HepG2 (cell line): ENCODE measurements around the gene CCDC183. TPM values are rescaled to one million over a fixed set of nuclear protein-coding genes. Genes with fewer than 3 reads are reported as not detected.

Source experiments
- AHR ChIP-seq: IDR thresholded peaks from 2 replicates; pipeline ENCODE4 v1.6.1; 2018; ENCODE audit warnings: missing genetic modification reagents, missing compliant biosample characterization
- AKAP8 ChIP-seq: sonication (generic); formaldehyde crosslinking; IDR thresholded peaks from 2 replicates; pipeline ENCODE4 v1.5.1; 2020; ENCODE audit warnings: mild to moderate bottlenecking, missing genetic modification reagents
- DNMT1 ChIP-seq: sonication (generic); formaldehyde crosslinking; IDR thresholded peaks from 2 replicates; pipeline ENCODE4 v1.5.1; 2020; ENCODE audit warnings: mild to moderate bottlenecking, missing genetic modification reagents
- E2F1 ChIP-seq: sonication (generic); formaldehyde crosslinking; IDR thresholded peaks from 2 replicates; pipeline ENCODE4 v1.5.0; 2020; ENCODE audit warnings: missing genetic modification reagents
- HMG20B ChIP-seq: conservative IDR thresholded peaks from 2 replicates; pipeline ENCODE4 v1.6.1; 2016; ENCODE audit warnings: missing genetic modification reagents, missing compliant biosample characterization
- HNF4A ChIP-seq: sonication (generic); formaldehyde crosslinking; IDR thresholded peaks from 2 replicates; pipeline ENCODE4 v1.4.0; 2020; ENCODE audit warnings: missing genetic modification reagents
- NFAT5 ChIP-seq: sonication (generic); formaldehyde crosslinking; IDR thresholded peaks from 2 replicates; pipeline ENCODE4 v1.4.0; 2020; ENCODE audit warnings: missing genetic modification reagents
- SIN3A ChIP-seq: IDR thresholded peaks from 2 replicates; pipeline ENCODE4 v1.6.1; 2011; ENCODE audit warnings: low read depth, mild to moderate bottlenecking, control low read depth, low read length, borderline replicate concordance
- SKI ChIP-seq: fragments of 450-650 bp; IDR thresholded peaks from one replicate; pipeline ENCODE4 v1.6.1; 2018; ENCODE audit warnings: mild to moderate bottlenecking; ENCODE audit not compliant: partially characterized antibody
- ZBTB42 ChIP-seq: sonication (generic); formaldehyde crosslinking; IDR thresholded peaks from 2 replicates; pipeline ENCODE4 v1.5.0; 2020; ENCODE audit warnings: mild to moderate bottlenecking, missing genetic modification reagents
- ZNF441 ChIP-seq: sonication (generic); formaldehyde crosslinking; IDR thresholded peaks from 2 replicates; pipeline ENCODE4 v1.7.0; 2021; ENCODE audit warnings: missing genetic modification reagents, borderline replicate concordance
- ZNF788 ChIP-seq: sonication (generic); formaldehyde crosslinking; IDR thresholded peaks from 2 replicates; pipeline ENCODE4 v1.5.0; 2020; ENCODE audit warnings: mild to moderate bottlenecking, missing genetic modification reagents, borderline replicate concordance
- polyA plus RNA-seq, 8 experiments: library from polyadenylated mRNA; depleted of rRNA in 3 of 8; stranded (reverse) in 7 of 8; unstranded in 1 of 8; fragments of >200 nt; fragmentation: Illumina TruSeq in 4 of 8; extraction: Trizol in 4 of 8; gene quantifications; 2 replicates each; pipeline versions ENCODE4 v1.2.1 to v1.2.3, GENCODE V29; 2011 to 2016; ENCODE audit warnings: low read depth in 4 of 8, missing spikeins in 1 of 8, mixed read lengths in 1 of 8; ENCODE audit not compliant: insufficient read depth in 1 of 8
- total RNA-seq, 5 experiments: library from RNA; depleted of rRNA; stranded (reverse); fragments of >200 nt; fragmentation: Illumina TruSeq; extraction: Trizol; gene quantifications; 2 replicates each; pipeline ENCODE4 v1.2.3, GENCODE V29; 2016; ENCODE audit warnings: low read depth in 1 of 5
- TF ChIP-seq, protein P1 (sequence below): sonication (generic); formaldehyde crosslinking; IDR thresholded peaks from 2 replicates; pipeline ENCODE4 v1.4.0; 2020; ENCODE audit warnings: mild to moderate bottlenecking, missing genetic modification reagents
- TF ChIP-seq, protein P2 (sequence below): fragments of 450-650 bp; IDR thresholded peaks from 2 replicates; pipeline ENCODE4 v1.6.1; 2016

CCDC183 gene
- total and polyA plus RNA-seq, 2 of the 13 experiments (the other 11 are each of a cell fraction or from before 2014, with no cell fraction given) = 5.0 to 66.4 TPM

DNA sequence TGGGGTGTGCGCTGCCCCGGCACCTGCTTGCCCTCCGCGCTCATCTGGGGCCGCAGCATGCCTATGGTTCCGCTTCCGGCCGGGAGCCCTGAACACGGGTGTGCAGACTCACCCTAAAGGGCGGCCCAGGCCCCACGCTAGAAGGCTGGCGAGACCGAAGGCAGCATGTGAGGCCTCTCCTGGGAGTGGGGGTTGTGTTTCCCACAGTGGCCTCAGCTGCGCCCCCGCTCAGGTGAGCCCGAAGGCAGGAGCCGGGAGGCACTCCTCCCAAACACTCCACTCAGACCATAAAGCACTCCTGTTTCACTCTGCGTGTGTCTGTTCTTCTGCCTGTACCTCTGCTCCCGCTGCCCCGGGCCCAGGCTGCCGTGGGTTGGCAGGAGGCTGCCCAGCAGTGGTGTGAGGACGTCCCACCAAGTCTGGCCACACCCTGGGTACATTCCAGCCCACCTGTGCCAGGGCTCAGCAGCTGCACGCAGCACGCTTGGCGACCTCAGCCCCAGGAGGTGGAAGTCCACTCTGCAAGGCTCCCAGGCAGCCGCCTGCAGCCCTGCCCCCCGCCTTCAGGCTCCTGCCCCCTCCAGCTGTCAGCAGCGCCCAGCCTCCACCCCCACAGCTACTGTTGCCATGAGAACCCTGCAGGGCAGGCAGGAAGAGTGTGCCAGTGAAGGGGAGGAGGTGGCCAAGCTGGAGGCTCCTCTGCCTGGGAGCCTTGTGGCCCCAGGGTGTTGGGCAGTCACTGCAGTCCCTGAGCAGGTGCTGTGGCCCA is 44.9 kb downstream of the CCDC183 start (continued):
- TF ChIP-seq E2F1 (CRISPR knock-in tag) (no peak), ZBTB42 (CRISPR knock-in tag) (0 out of 2 replicates have a peak, but pooled peaks have one; percentile 34), NFAT5 (CRISPR knock-in tag) (no peak), SKI (no peak), AKAP8 (CRISPR knock-in tag) (peak; percentile 100), HNF4A (CRISPR knock-in tag) (peak; percentile 73), DNMT1 (CRISPR knock-in tag) (0 out of 2 replicates have a peak, but pooled peaks have one; percentile 20), ZNF788 (CRISPR knock-in tag) (peak; percentile 52; the same call in 1 of the 2 replicates), AHR (CRISPR knock-in tag) (no peak), HMG20B (0 out of 2 replicates have a peak, but pooled peaks have one; percentile 11), ZNF441 (no peak), SIN3A (peak; percentile 50; the same call in 1 of the 2 replicates)
- TF ChIP-seq, protein P1, sequence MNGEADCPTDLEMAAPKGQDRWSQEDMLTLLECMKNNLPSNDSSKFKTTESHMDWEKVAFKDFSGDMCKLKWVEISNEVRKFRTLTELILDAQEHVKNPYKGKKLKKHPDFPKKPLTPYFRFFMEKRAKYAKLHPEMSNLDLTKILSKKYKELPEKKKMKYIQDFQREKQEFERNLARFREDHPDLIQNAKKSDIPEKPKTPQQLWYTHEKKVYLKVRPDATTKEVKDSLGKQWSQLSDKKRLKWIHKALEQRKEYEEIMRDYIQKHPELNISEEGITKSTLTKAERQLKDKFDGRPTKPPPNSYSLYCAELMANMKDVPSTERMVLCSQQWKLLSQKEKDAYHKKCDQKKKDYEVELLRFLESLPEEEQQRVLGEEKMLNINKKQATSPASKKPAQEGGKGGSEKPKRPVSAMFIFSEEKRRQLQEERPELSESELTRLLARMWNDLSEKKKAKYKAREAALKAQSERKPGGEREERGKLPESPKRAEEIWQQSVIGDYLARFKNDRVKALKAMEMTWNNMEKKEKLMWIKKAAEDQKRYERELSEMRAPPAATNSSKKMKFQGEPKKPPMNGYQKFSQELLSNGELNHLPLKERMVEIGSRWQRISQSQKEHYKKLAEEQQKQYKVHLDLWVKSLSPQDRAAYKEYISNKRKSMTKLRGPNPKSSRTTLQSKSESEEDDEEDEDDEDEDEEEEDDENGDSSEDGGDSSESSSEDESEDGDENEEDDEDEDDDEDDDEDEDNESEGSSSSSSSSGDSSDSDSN = peak; percentile 50; the same call in 1 of the 2 replicates
- TF ChIP-seq, protein P2, sequence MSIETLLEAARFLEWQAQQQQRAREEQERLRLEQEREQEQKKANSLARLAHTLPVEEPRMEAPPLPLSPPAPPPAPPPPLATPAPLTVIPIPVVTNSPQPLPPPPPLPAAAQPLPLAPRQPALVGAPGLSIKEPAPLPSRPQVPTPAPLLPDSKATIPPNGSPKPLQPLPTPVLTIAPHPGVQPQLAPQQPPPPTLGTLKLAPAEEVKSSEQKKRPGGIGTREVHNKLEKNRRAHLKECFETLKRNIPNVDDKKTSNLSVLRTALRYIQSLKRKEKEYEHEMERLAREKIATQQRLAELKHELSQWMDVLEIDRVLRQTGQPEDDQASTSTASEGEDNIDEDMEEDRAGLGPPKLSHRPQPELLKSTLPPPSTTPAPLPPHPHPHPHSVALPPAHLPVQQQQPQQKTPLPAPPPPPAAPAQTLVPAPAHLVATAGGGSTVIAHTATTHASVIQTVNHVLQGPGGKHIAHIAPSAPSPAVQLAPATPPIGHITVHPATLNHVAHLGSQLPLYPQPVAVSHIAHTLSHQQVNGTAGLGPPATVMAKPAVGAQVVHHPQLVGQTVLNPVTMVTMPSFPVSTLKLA = 0 out of 2 replicates have a peak, but pooled peaks have one; percentile 11
